ENCODE data around the gene ANKK1. TPM values are rescaled to one million over a fixed set of nuclear protein-coding genes. Genes with fewer than 3 reads are reported as not detected.

ANKK1 gene
- total and polyA plus RNA-seq, 10 of the 15 experiments (the other 5 are each of a cell fraction or from before 2014, with no cell fraction given) = not detected

Small RNA genes within 50 kb of the gene (microRNA-seq; reads per million reads assigned to microRNA genes)
- gene MIR4301 = not detected

Small RNA genes within 50 kb of the gene (small RNA-seq; reads per million reads assigned to genes)
- gene MIR4301 = not detected

Other genes with a start within 250 kb of the ANKK1 start
- 8.1 and 10.1 TPM in 2 replicates for gene TTC12, start 73.2 kb upstream of the ANKK1 start, total RNA-seq (2014; rRNA removed)
- 11.4 and 12.2 TPM in 2 replicates for gene TTC12, start 73.2 kb upstream of the ANKK1 start, total RNA-seq (2014; rRNA removed; fragmentation: Illumina TruSeq; extraction: Trizol)
- gene TTC12, start 73.2 kb upstream of the ANKK1 start, total RNA-seq (2021) = 8.2 and 9.9 TPM in 2 replicates
- gene TTC12, start 73.2 kb upstream of the ANKK1 start, polyA plus RNA-seq (2011; rRNA removed) = 14.0 and 16.6 TPM in 2 replicates
- 10.3 and 14.5 TPM in 2 replicates for gene TTC12, start 73.2 kb upstream of the ANKK1 start, polyA plus RNA-seq (2014; fragmentation: Illumina TruSeq; extraction: Trizol)
- gene TTC12, start 73.2 kb upstream of the ANKK1 start, polyA plus RNA-seq (2014; fragmentation: Nextera tagmentation; extraction: Ambion mirVana) = 1 to 10 TPM; 3.7 to 7.9 TPM
- 8.4 and 8.6 TPM in 2 replicates for gene TTC12, start 73.2 kb upstream of the ANKK1 start, polyA plus RNA-seq (2014; rRNA removed)
- 1 to 10 TPM; 5.7 to 7.0 TPM for gene TTC12, start 73.2 kb upstream of the ANKK1 start, polyA plus RNA-seq (2016; fragmentation: Nextera tagmentation; extraction: Ambion mirVana)
- gene DRD2, start 87.6 kb downstream of the ANKK1 start, total RNA-seq (2014; rRNA removed) = not detected in 2 replicates
- not detected in 2 replicates for gene DRD2, start 87.6 kb downstream of the ANKK1 start, total RNA-seq (2014; rRNA removed; fragmentation: Illumina TruSeq; extraction: Trizol)
- gene DRD2, start 87.6 kb downstream of the ANKK1 start, total RNA-seq (2021) = not detected in 2 replicates
- gene DRD2, start 87.6 kb downstream of the ANKK1 start, polyA plus RNA-seq (2011; rRNA removed) = not detected in 2 replicates
- not detected in 2 replicates for gene DRD2, start 87.6 kb downstream of the ANKK1 start, polyA plus RNA-seq (2014; fragmentation: Illumina TruSeq; extraction: Trizol)
- not detected for gene DRD2, start 87.6 kb downstream of the ANKK1 start, polyA plus RNA-seq (2014; fragmentation: Nextera tagmentation; extraction: Ambion mirVana)
- gene DRD2, start 87.6 kb downstream of the ANKK1 start, polyA plus RNA-seq (2014; rRNA removed) = not detected in 2 replicates
- not detected for gene DRD2, start 87.6 kb downstream of the ANKK1 start, polyA plus RNA-seq (2016; fragmentation: Nextera tagmentation; extraction: Ambion mirVana)

All from GM12878 (cell line).